ENCODE measurements around the gene SEMA4A.
"Not testable (repeated sequence)": the region's sequence is repeated elsewhere in the genome, so short reads cannot be mapped to it uniquely, and the experiment has no call there.

The SEMA4A gene

GRCh38 chr1:156176610-156177210, 23.3 kb downstream of the SEMA4A start:
- no peak overlapping the region for H3K27ac ChIP-seq

DNA sequence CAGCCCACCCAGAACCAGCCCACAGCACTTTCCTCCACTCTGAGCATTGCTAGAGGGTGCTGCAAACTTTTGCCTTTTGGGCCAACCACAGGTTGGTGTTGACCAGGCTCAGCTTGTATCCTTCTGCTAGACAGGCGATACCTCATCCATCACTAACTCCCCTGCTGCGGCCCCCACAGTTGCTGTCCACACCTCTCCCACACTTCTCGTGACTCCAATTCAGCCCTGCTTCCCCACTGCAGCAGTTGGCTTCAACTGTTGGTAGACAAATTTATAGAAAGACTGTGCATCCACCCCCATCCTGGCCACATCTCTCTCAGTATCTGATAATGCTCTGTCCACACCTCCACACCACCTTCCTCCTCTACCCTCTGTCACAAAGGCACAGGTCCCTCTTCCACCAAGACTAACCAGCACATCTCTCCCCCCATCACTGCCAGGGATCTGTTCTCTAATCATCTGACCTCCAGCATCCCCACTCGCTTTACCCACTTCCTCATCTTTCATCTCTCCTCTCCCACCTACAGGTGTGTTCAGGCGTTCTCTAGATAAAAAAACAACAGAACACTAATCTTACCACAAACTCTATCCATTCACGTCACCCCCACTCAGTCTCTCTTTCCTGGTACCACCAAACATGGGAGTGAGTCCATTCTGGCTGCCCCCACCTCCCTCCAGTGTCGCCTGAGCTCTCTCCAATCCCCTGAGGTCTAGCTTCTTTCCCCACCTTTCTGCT, 24.7 kb downstream of the SEMA4A start:
- no peak overlapping the region for H3K27ac ChIP-seq
- TF ChIP-seq ZFX (IDR thresholded peaks at IDR 0.05): no peak
- TF ChIP-seq, protein P1, sequence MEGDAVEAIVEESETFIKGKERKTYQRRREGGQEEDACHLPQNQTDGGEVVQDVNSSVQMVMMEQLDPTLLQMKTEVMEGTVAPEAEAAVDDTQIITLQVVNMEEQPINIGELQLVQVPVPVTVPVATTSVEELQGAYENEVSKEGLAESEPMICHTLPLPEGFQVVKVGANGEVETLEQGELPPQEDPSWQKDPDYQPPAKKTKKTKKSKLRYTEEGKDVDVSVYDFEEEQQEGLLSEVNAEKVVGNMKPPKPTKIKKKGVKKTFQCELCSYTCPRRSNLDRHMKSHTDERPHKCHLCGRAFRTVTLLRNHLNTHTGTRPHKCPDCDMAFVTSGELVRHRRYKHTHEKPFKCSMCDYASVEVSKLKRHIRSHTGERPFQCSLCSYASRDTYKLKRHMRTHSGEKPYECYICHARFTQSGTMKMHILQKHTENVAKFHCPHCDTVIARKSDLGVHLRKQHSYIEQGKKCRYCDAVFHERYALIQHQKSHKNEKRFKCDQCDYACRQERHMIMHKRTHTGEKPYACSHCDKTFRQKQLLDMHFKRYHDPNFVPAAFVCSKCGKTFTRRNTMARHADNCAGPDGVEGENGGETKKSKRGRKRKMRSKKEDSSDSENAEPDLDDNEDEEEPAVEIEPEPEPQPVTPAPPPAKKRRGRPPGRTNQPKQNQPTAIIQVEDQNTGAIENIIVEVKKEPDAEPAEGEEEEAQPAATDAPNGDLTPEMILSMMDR (conservative IDR thresholded peaks at IDR 0.05): no peak

More at GRCh38 chr1:156176610-156177210, 23.3 kb downstream of the SEMA4A start:
- TF ChIP-seq ZFX (IDR thresholded peaks at IDR 0.05): no peak
- TF ChIP-seq, protein P1 (conservative IDR thresholded peaks at IDR 0.05): no peak

DNA sequence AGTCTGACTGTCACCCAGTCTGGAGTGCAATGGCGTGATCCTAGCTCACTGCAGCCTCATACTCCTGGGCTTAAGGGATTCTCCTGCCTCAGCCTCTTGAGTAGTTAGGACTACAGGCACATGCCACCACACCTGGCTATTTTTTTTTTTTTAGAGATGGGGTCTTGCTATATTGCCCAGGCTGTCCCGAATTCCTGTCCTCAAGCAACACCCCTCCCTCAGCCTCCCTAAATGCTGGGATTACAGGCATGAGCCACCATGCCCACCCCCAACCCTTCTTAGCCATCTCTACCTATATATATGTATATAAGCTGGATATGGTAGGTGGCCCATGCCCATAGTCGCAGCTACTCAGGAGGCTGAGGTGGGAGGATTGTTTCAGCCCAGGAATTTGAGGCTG, 27.1 kb downstream of the SEMA4A start:
- H3K27ac ChIP-seq: no peak overlapping the region
- TF ChIP-seq, protein P1 (conservative IDR thresholded peaks at IDR 0.05): no peak
- TF ChIP-seq ZFX (IDR thresholded peaks at IDR 0.05): no peak

GRCh38 chr1:156181391-156181924, 28.1 kb downstream of the SEMA4A start:
- not testable (repeated sequence) for H3K27ac ChIP-seq

DNA sequence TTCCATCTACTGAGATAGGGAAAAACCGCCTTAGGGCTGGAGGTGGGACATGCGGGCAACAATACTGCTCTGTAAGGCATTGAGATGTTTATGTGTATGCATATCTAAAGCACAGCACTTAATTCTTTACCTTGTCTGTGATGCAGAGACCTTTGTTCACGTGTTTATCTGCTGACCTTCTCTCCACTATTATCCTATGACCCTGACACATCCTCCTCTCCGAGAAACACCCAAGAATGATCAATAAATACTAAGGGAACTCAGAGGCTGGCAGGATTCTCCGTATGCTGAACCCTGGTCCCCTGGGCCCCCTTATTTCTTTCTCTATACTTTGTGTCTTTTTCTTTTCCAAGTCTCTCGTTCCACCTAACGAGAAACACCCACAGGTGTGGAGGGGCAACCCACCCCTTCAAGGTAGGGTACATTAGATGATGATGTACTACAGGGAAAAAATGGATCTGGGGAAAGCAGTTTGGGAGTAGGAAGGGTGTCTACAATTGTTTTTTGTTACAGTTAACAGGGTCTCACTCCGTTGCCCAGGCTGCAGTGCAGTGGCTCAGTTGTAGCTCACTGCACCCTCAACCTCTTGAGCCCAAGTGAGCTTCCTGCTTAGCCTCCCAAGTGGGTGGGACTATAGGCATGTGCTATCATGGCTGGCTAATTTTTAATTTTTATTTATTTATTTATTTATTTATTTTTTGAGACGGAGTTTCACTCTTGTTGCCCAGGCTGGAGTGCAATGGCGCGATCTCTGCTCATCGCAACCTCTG, 28.8 kb downstream of the SEMA4A start:
- H3K27ac ChIP-seq: not testable (repeated sequence)

- not testable (repeated sequence) for H3K27ac ChIP-seq
Measured at GRCh38 chr1:156186347-156187177, 33.2 kb downstream of the SEMA4A start.

- H3K27ac ChIP-seq: not testable (repeated sequence)
Measured at GRCh38 chr1:156190265-156190664, 36.9 kb downstream of the SEMA4A start.

GRCh38 chr1:156191292-156191964, 38.0 kb downstream of the SEMA4A start:
- TF ChIP-seq, protein P1 (conservative IDR thresholded peaks at IDR 0.05): no peak
- TF ChIP-seq ZFX (IDR thresholded peaks at IDR 0.05): no peak
- no peak overlapping the region for H3K27ac ChIP-seq

- peak overlapping the region; percentile 70 for H3K27ac ChIP-seq
- TF ChIP-seq, protein P1 (conservative IDR thresholded peaks at IDR 0.05): no peak
- no peak for TF ChIP-seq ZFX (IDR thresholded peaks at IDR 0.05)
Measured at GRCh38 chr1:156193208-156193487, 39.8 kb downstream of the SEMA4A start.

Data from C4-2B (cell line).